HG03108 (cell line): ENCODE measurements around the gene CARD19.

ENCODE experiments used
- ATAC-seq: cut with Tn5 transposase; IDR thresholded peaks from one replicate; pipeline ENCODE4 v1.9.1; 2021; ENCODE audit warnings: moderate library complexity; ENCODE audit not compliant: unreplicated experiment

The CARD19 gene

GRCh38 chr9:93149361-93149760 lies 53.3 kb downstream of the CARD19 start:
- ATAC-seq, result no peak

GRCh38 chr9:93151097-93151784 lies 55.2 kb downstream of the CARD19 start:
- ATAC-seq, result no peak

GRCh38 chr9:93154293-93154903 lies 58.4 kb downstream of the CARD19 start:
- no peak for ATAC-seq

- no peak for ATAC-seq
Observed at GRCh38 chr9:93155716-93156474, 59.9 kb downstream of the CARD19 start.

- ATAC-seq, result peak; percentile 66
Observed at GRCh38 chr9:93156475-93157008, 60.5 kb downstream of the CARD19 start.

- ATAC-seq, result peak; percentile 83
Observed at GRCh38 chr9:93159601-93160471, 63.8 kb downstream of the CARD19 start.

- ATAC-seq, result no peak
Observed at GRCh38 chr9:93161786-93162562, 66.0 kb downstream of the CARD19 start.
